GM21619 (cell line): ENCODE measurements around the gene CKMT1B.
A peak's percentile ranks its signal among the peaks of the same experiment; 100 is the strongest.
"Not testable (repeated sequence)": the region's sequence is repeated elsewhere in the genome, so short reads cannot be mapped to it uniquely, and the experiment has no call there.

Experiments used
- ATAC-seq: cut with Tn5 transposase; IDR thresholded peaks from one replicate; pipeline ENCODE4 v1.9.1; 2021; ENCODE audit not compliant: unreplicated experiment

The CKMT1B gene

GRCh38 chr15:43593328-43594190 is at the start of gene CKMT1B:
CKMT1B (plus strand) TSS chr15:43594027; CDS start chr15:43594219, 192 bp downstream.
- ATAC-seq = not testable (repeated sequence)

DNA sequence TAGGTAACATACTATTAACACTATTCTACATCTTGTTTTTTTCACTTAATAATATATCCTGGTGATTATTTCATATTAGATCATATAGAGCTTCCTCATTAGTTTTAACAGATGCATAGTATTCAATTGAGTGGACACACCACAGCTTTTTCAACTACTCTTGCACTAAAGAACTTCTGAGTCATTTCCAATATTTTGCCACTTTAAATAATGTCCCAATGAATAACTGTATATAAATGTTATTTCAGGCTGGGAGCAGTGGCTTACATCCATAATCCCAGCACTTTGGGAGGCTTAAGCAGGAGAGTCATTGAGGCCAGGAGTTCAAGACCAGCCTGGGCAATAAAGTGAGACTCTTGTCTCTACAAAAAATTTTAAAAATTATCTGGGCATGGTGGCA is 49.6 kb upstream of the CKMT1B start:
- ATAC-seq = no peak

DNA sequence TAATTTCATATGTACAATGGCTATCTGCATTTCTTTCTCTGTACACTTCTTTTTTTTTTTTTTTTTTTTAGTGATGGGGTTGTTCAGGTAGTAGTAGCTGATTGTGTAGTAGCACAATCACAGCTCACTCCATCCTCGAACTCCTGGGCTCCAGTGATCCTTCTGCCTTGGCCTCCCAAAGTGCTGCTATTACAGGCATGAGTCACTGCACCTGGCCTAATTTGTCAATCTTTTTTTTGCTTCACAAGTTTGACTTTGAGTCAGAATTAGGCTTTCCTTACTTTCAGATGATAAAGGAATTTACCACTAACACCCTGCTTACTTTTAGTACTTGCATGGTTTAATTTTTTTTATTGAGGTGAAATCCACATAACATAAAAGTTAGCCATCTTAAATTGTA is 48.4 kb upstream of the CKMT1B start:
- ATAC-seq = no peak

- no peak for ATAC-seq
These were observed 46.3 kb upstream of the CKMT1B start for GRCh38 chr15:43547539-43547938.

DNA sequence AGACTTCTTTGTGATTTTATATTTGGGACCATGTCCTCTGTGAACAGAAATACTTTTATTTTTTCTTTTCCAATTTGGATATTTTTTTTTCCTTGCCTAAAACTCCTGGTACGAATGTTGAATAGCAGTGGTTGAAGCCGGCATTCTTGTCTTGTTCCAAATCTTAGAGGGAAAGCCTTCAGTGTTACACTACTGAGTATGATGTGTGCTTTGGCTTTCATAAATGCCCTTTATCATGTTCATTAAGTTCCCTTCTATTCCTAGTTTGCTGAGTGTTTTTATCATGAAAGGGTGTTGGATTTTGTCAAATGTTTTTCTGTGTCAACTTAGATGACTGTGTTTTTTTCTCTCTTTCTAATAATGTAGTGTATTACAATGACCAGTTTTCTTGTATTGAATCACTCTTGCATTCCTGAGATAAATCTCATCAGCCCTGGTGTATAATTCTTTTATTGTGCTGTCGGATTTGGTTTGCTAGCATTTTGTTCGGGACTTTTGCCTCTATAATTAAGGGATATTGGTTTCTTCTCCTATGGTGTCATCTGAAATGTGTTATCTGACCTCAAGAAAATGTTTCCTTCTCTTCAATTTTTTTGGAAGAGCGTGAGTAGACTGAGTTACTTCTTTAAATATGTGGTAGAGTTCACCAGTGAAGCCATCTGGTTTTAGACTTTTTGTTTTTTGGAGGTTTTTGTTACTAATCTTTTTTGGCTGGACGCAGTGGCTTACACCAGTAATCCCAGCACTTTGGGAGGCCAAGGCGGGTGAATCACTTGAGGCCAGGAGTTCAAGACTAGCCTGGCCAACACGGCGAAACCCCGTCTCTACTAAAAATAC is 43.1 kb upstream of the CKMT1B start:
- no peak for ATAC-seq

- no peak for ATAC-seq
These were observed 41.6 kb upstream of the CKMT1B start for GRCh38 chr15:43552256-43552655.

GRCh38 chr15:43552986-43553385 is 40.8 kb upstream of the CKMT1B start:
- no peak for ATAC-seq

DNA sequence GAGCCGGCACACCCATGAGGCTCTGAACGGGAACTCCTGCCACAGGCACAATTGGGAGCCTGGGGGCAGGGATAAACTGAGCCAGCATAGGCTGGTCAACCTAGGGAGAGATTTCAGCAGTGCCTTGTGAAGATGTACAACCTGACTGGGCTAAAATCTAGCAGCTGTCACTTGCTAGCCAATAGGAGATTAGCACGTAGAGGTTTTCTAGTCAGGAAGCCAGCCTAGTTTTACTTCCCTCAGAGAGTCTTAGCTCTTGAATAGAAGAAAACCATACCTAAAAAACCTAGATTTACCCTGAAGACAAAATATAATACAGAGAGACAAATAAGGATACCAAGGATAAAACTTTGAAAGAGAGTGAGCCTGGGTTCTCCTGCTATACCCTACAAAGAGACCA is 31.1 kb upstream of the CKMT1B start:
- not testable (repeated sequence) for ATAC-seq

- not testable (repeated sequence) for ATAC-seq
These were observed 30.0 kb upstream of the CKMT1B start for GRCh38 chr15:43563793-43564192.

GRCh38 chr15:43566615-43567014 is 27.2 kb upstream of the CKMT1B start:
- not testable (repeated sequence) for ATAC-seq

- not testable (repeated sequence) for ATAC-seq
These were observed 19.2 kb upstream of the CKMT1B start for GRCh38 chr15:43574607-43575006.

- peak; percentile 94 for ATAC-seq
These were observed 3.9 kb upstream of the CKMT1B start, which contains the start of gene PPIP5K1 for GRCh38 chr15:43589778-43590466. PPIP5K1 (minus strand) TSS chr15:43590208; CDS start chr15:43584504, 5,704 bp downstream.

DNA sequence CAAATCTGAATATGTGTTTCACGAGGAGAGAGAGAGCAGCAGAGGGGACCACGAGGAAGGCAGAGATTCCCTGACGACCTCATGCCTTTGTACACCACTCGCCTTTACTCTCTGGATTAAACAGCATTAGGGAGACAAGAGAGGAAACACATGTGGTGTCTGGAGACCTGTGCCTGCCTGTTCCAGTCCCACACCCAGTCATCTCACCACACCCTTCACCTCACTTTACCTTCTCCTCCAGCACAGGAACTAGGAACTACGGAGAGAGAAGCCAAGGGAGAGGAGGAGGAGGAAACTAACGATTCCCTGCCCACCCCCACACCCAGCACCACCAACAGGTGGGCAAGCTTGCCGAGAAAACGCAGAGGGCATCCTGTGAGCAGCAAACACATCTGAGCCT is 986 bp upstream of the CKMT1B start:
- not testable (repeated sequence) for ATAC-seq

- not testable (repeated sequence) for ATAC-seq
These were observed 5.3 kb downstream of the CKMT1B start for GRCh38 chr15:43599131-43599530.

DNA sequence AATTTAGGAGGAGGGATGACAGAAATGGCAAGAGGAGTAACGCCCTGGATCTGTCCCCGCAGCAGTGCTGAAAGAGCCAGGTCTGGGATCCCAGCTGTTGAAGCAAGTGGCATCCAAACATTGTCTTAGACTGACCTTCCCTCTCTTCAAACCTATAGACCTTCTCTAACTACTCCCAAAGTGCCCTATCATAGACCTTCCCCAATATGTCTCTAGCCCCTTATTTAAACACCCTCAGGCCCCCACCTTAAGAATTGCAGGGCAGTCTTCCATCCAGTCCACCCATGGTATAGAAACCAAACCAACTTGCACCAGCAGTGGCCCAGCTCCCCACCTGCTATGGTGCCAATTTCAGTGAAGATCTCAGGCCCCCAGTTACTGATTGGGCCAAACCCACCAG is 6.4 kb downstream of the CKMT1B start:
- ATAC-seq = not testable (repeated sequence)

DNA sequence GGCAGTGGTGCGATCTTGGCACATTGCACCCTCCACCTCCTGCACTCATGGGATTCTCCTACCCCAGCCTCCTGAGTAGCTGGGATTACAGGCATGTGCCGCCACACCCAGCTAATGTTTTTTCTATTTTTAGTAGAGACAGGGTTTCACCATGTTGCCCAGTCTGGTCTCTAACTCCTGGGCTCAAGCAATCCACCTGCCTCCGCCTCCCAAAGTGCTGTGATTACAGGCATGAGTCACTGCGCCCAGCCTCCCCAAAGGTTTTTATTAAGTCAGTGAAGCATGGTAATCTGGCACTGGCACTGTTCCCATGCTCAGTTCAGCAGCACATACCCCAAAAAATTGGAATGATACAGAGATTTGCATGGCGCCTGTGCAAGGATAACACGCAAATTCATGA is 8.4 kb downstream of the CKMT1B start:
- ATAC-seq = not testable (repeated sequence)

GRCh38 chr15:43617750-43618149 is 23.9 kb downstream of the CKMT1B start:
- ATAC-seq = not testable (repeated sequence)

GRCh38 chr15:43618700-43619099 is 24.9 kb downstream of the CKMT1B start, which contains the start of gene STRC:
STRC (minus strand) TSS chr15:43618800; CDS start chr15:43618722, 78 bp downstream.
- not testable (repeated sequence) for ATAC-seq

DNA sequence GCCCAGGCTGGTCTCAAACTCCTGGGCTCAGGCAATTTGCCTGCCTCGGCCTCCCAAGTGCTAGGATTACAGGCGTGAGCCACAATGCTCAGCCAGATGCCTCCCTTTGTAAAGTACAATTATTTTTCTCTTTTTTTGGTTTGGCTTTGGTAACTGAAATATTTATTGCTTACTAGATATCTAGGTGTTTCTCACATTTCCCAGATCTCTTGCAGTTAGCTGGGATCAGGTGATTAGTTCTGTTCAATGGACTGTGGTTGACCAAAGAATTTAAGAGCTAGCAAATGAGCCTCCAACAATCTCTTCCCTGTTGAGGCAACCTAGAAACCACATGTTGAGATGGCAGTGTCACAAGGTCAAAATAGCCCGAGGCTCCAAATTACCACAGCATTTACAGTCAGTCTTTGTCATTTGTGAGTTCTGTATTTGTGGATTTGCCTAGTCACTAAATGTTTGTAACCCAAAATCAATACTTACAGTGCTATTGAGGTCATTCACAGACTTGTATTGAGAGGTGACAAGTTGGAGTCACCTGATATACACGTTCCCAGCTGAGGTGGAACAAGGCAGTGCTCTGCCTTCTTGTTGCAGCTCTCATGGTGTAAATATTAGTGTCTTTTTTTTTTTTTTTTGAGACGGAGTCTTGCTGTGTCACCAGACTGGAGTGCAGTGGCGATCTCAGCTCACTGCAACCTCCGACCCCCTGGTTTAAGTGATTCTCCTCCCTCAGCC is 28.4 kb downstream of the CKMT1B start:
- ATAC-seq = not testable (repeated sequence)

DNA sequence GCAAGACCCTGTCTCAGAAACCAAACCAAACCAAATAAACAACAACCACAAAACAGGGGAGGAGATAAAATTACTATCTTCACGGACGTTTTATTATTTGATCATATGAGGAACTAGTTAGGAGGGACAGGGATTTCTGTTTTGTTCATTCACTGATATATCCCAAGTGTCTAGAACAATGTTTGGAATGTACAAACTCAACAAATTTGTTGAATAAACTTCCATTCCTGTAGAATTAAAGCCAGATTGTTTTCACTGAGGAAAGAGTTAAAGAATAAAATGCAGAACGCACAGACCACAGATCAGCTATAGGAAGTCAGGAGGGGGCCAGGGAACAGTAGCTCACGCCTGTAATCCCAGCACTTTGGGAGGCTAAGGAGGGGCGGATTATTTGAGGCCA is 31.3 kb downstream of the CKMT1B start:
- ATAC-seq = no peak
